ENCODE results near the gene FBXO28.
"Not testable (repeated sequence)": the region's sequence is repeated elsewhere in the genome, so short reads cannot be mapped to it uniquely, and the experiment has no call there.

The FBXO28 gene

GRCh38 chr1:224185208-224185607 lies 71.3 kb downstream of the FBXO28 start:
- no peak for DNase-seq (ENCODE audit: low read depth in 2 of 2)

GRCh38 chr1:224188286-224188685 lies 74.4 kb downstream of the FBXO28 start:
- DNase-seq (ENCODE audit: low read depth in 2 of 2): no peak

GRCh38 chr1:224189561-224189960 lies 75.7 kb downstream of the FBXO28 start:
- no peak for DNase-seq (ENCODE audit: low read depth in 2 of 2)

- DNase-seq (ENCODE audit: low read depth in 2 of 2): no peak
Observed at GRCh38 chr1:224192082-224192788, 78.3 kb downstream of the FBXO28 start.

GRCh38 chr1:224193319-224193966 lies 79.5 kb downstream of the FBXO28 start:
- no peak for DNase-seq (ENCODE audit: low read depth in 2 of 2)

- DNase-seq (ENCODE audit: low read depth in 2 of 2): no peak
Observed at GRCh38 chr1:224196813-224197600, 83.1 kb downstream of the FBXO28 start.

- DNase-seq (ENCODE audit: low read depth in 2 of 2): no peak
Observed at GRCh38 chr1:224198572-224198971, 84.7 kb downstream of the FBXO28 start.

- DNase-seq (ENCODE audit: low read depth in 2 of 2): no peak
Observed at GRCh38 chr1:224199679-224200078, 85.8 kb downstream of the FBXO28 start.

- no peak for DNase-seq (ENCODE audit: low read depth in 2 of 2)
Observed at GRCh38 chr1:224201383-224201782, 87.5 kb downstream of the FBXO28 start.

- DNase-seq (ENCODE audit: low read depth in 2 of 2): no peak
Observed at GRCh38 chr1:224201853-224202252, 87.9 kb downstream of the FBXO28 start.

GRCh38 chr1:224203243-224204016 lies 89.5 kb downstream of the FBXO28 start:
- no peak for DNase-seq (ENCODE audit: low read depth in 2 of 2)

- DNase-seq (ENCODE audit: low read depth in 2 of 2): peak; percentile 7 to 25
Observed at GRCh38 chr1:224205438-224205840, 91.5 kb downstream of the FBXO28 start.

GRCh38 chr1:224205931-224206538 lies 92.1 kb downstream of the FBXO28 start:
- DNase-seq (ENCODE audit: low read depth in 2 of 2): not testable (repeated sequence)

- DNase-seq (ENCODE audit: low read depth in 2 of 2): no peak
Observed at GRCh38 chr1:224211206-224211962, 97.5 kb downstream of the FBXO28 start.

Data from activated CD4-positive, alpha-beta T cell treated with anti-CD3 and anti-CD28 coated beads for 24 hours (primary cell).